Measurements from ENCODE around the gene NFIB.

- TF ChIP-seq CTCF (conservative IDR thresholded peaks at IDR 0.05; ENCODE audit: low read depth, low read length) (no peak), EZH2 (IDR thresholded peaks at IDR 0.05; ENCODE audit: low read length, unreplicated experiment) (no peak)
Observed at GRCh38 chr9:14296495-14297113, 17.3 kb downstream of the NFIB start.

Measured in PC-3 (cell line).